ENCODE data around the gene BCAS3.
"Not testable (repeated sequence)": the region's sequence is repeated elsewhere in the genome, so short reads cannot be mapped to it uniquely, and the experiment has no call there.

BCAS3 gene

GRCh38 chr17:60767744-60768308, 90.2 kb downstream of the BCAS3 start:
- Histone ChIP-seq H4K20me1 (ENCODE audit: control insufficient read depth, insufficient read depth, low read depth, low read length) (no peaks in the 10 kb centered on the region), H3K27ac (ENCODE audit: low read depth, low read length) (no peak overlapping the region), H3K79me2 (ENCODE audit: control insufficient read depth, low read length) (no peaks in the 10 kb centered on the region), H3K4me2 (ENCODE audit: low read length) (no peak overlapping the region), H3K9me2 (replicated peaks; ENCODE audit: control insufficient read depth, low read length) (no peaks in the 10 kb centered on the region), H3K4me1 (ENCODE audit: control insufficient read depth, low read length) (no peaks in the 10 kb centered on the region), H3K4me3 (ENCODE audit: low read length) (no peak overlapping the region), H3F3A (ENCODE audit: control insufficient read depth, insufficient read depth) (no peaks in the 10 kb centered on the region), H3K27me3 (ENCODE audit: control insufficient read depth, low read length) (no peaks in the 10 kb centered on the region), H3K9me3 (ENCODE audit: control insufficient read depth, insufficient read depth, low read length) (no peaks in the 10 kb centered on the region), H3K36me3 (ENCODE audit: control insufficient read depth, low read length) (no peaks in the 10 kb centered on the region)
- TF ChIP-seq CTCF (IDR thresholded peaks at IDR 0.05; ENCODE audit: low read depth, low read length, poor library complexity, severe bottlenecking): no peak
- no peak for TF ChIP-seq EZH2phosphoT487 (IDR thresholded peaks at IDR 0.05; ENCODE audit: borderline replicate concordance, low read length)

GRCh38 chr17:60769327-60769726, 91.7 kb downstream of the BCAS3 start:
- Histone ChIP-seq H3K27ac (ENCODE audit: low read depth, low read length) (no peak overlapping the region), H4K20me1 (ENCODE audit: control insufficient read depth, insufficient read depth, low read depth, low read length) (no peaks in the 10 kb centered on the region), H3K9me3 (ENCODE audit: control insufficient read depth, insufficient read depth, low read length) (no peaks in the 10 kb centered on the region), H3K27me3 (ENCODE audit: control insufficient read depth, low read length) (0 out of 2 replicates have a peak, but pooled peaks cover 3% of the 10 kb centered on the region), H3K4me1 (ENCODE audit: control insufficient read depth, low read length) (no peaks in the 10 kb centered on the region), H3K36me3 (ENCODE audit: control insufficient read depth, low read length) (no peaks in the 10 kb centered on the region), H3F3A (ENCODE audit: control insufficient read depth, insufficient read depth) (no peaks in the 10 kb centered on the region), H3K4me2 (ENCODE audit: low read length) (no peak overlapping the region), H3K4me3 (ENCODE audit: low read length) (no peak overlapping the region), H3K9me2 (replicated peaks; ENCODE audit: control insufficient read depth, low read length) (no peaks in the 10 kb centered on the region), H3K79me2 (ENCODE audit: control insufficient read depth, low read length) (no peaks in the 10 kb centered on the region)
- no peak for TF ChIP-seq CTCF (IDR thresholded peaks at IDR 0.05; ENCODE audit: low read depth, low read length, poor library complexity, severe bottlenecking)
- no peak for TF ChIP-seq EZH2phosphoT487 (IDR thresholded peaks at IDR 0.05; ENCODE audit: borderline replicate concordance, low read length)

- Histone ChIP-seq H3K9me2 (replicated peaks; ENCODE audit: control insufficient read depth, low read length) (no peaks in the 10 kb centered on the region), H3K36me3 (ENCODE audit: control insufficient read depth, low read length) (no peaks in the 10 kb centered on the region), H4K20me1 (ENCODE audit: control insufficient read depth, insufficient read depth, low read depth, low read length) (no peaks in the 10 kb centered on the region), H3K4me2 (ENCODE audit: low read length) (no peak overlapping the region), H3K27me3 (ENCODE audit: control insufficient read depth, low read length) (0 out of 2 replicates have a peak, but pooled peaks cover 4% of the 10 kb centered on the region), H3K79me2 (ENCODE audit: control insufficient read depth, low read length) (no peaks in the 10 kb centered on the region), H3K4me1 (ENCODE audit: control insufficient read depth, low read length) (no peaks in the 10 kb centered on the region), H3K27ac (ENCODE audit: low read depth, low read length) (no peak overlapping the region), H3F3A (ENCODE audit: control insufficient read depth, insufficient read depth) (no peaks in the 10 kb centered on the region), H3K4me3 (ENCODE audit: low read length) (no peak overlapping the region), H3K9me3 (ENCODE audit: control insufficient read depth, insufficient read depth, low read length) (no peaks in the 10 kb centered on the region)
- TF ChIP-seq EZH2phosphoT487 (IDR thresholded peaks at IDR 0.05; ENCODE audit: borderline replicate concordance, low read length) (no peak), CTCF (IDR thresholded peaks at IDR 0.05; ENCODE audit: low read depth, low read length, poor library complexity, severe bottlenecking) (no peak)
These were observed 93.3 kb downstream of the BCAS3 start for GRCh38 chr17:60770946-60771422.

- H3F3A ChIP-seq (ENCODE audit: control insufficient read depth, insufficient read depth); H4K20me1 ChIP-seq (ENCODE audit: control insufficient read depth, insufficient read depth, low read depth, low read length); H3K36me3 ChIP-seq (ENCODE audit: control insufficient read depth, low read length); H3K4me1 ChIP-seq (ENCODE audit: control insufficient read depth, low read length); H3K4me3 ChIP-seq (ENCODE audit: low read length); H3K4me2 ChIP-seq (ENCODE audit: low read length); H3K9me3 ChIP-seq (ENCODE audit: control insufficient read depth, insufficient read depth, low read length); H3K79me2 ChIP-seq (ENCODE audit: control insufficient read depth, low read length); H3K27me3 ChIP-seq (ENCODE audit: control insufficient read depth, low read length); H3K27ac ChIP-seq (ENCODE audit: low read depth, low read length); H3K9me2 ChIP-seq (replicated peaks; ENCODE audit: control insufficient read depth, low read length): not testable (repeated sequence)
These were observed 94.0 kb downstream of the BCAS3 start for GRCh38 chr17:60771621-60772020.

Measured in DOHH2 (cell line).